GM12892 (cell line): ENCODE measurements around the gene CEP70.
"Not testable (repeated sequence)": the region's sequence is repeated elsewhere in the genome, so short reads cannot be mapped to it uniquely, and the experiment has no call there.

Experiments used
- DNase-seq: peaks from one replicate; pipeline ENCODE4 v3.0.0; 2011; ENCODE audit not compliant: insufficient read length
- FAIRE-seq: peaks from 2 replicates; lab custom pipeline; 2011; peaks lifted over from hg19 to GRCh38; lab: Jason Lieb, UNC
- POLR2A ChIP-seq: IDR thresholded peaks from 2 replicates; pipeline ENCODE4 v1.6.1; 2011; ENCODE audit warnings: low read depth, low read length, control low read depth
- POLR2AphosphoS5 ChIP-seq: IDR thresholded peaks from 2 replicates; pipeline ENCODE4 v1.6.1; 2011; ENCODE audit warnings: low read depth, low read length, control low read depth
- TAF1 ChIP-seq: IDR thresholded peaks from 2 replicates; pipeline ENCODE4 v1.6.1; 2011; ENCODE audit warnings: low read depth, mild to moderate bottlenecking, control low read depth, low read length, borderline replicate concordance

Gene CEP70

GRCh38 chr3:138578961-138579574, 15.0 kb downstream of the CEP70 start:
- FAIRE-seq (no peak), DNase-seq (no peak)
- TF ChIP-seq POLR2AphosphoS5, result no peak

- FAIRE-seq (no peak), DNase-seq (no peak)
- TF ChIP-seq POLR2AphosphoS5 (no peak), POLR2A (no peak), TAF1 (no peak)
Measured at GRCh38 chr3:138578141-138578540, 15.9 kb downstream of the CEP70 start.

- DNase-seq (no peak), FAIRE-seq (no peak)
- TF ChIP-seq POLR2AphosphoS5 (no peak), POLR2A (no peak), TAF1 (no peak)
Measured at GRCh38 chr3:138573138-138573537, 20.9 kb downstream of the CEP70 start.

GRCh38 chr3:138569624-138570023, 24.4 kb downstream of the CEP70 start:
- FAIRE-seq, DNase-seq: not testable (repeated sequence)

GRCh38 chr3:138569090-138569489, 25.0 kb downstream of the CEP70 start:
- DNase-seq (no peak), FAIRE-seq (no peak)
- TF ChIP-seq TAF1 (no peak), POLR2AphosphoS5 (no peak), POLR2A (no peak)

- DNase-seq (no peak), FAIRE-seq (no peak)
- TF ChIP-seq POLR2AphosphoS5, result no peak
- no peak for TF ChIP-seq TAF1
- no peak for TF ChIP-seq POLR2A
Measured at GRCh38 chr3:138567403-138567802, 26.7 kb downstream of the CEP70 start.

GRCh38 chr3:138566293-138566692, 27.8 kb downstream of the CEP70 start:
- FAIRE-seq, DNase-seq: not testable (repeated sequence)

GRCh38 chr3:138562902-138563301, 31.2 kb downstream of the CEP70 start:
- DNase-seq, FAIRE-seq: not testable (repeated sequence)

GRCh38 chr3:138560501-138560900, 33.6 kb downstream of the CEP70 start:
- FAIRE-seq, result no peak
- no peak for DNase-seq
- no peak for TF ChIP-seq POLR2AphosphoS5
- TF ChIP-seq TAF1, result no peak
- TF ChIP-seq POLR2A, result no peak

GRCh38 chr3:138559134-138559533, 34.9 kb downstream of the CEP70 start:
- no peak for DNase-seq
- no peak for TF ChIP-seq TAF1
- no peak for TF ChIP-seq POLR2AphosphoS5
- TF ChIP-seq POLR2A, result no peak
- FAIRE-seq, result no peak

GRCh38 chr3:138554775-138555174, 39.3 kb downstream of the CEP70 start:
- DNase-seq, FAIRE-seq: not testable (repeated sequence)

GRCh38 chr3:138550958-138551357, 43.1 kb downstream of the CEP70 start:
- FAIRE-seq, DNase-seq: not testable (repeated sequence)

GRCh38 chr3:138549179-138549977, 44.7 kb downstream of the CEP70 start:
- DNase-seq (no peak), FAIRE-seq (no peak)
- TF ChIP-seq POLR2AphosphoS5, result no peak
- no peak for TF ChIP-seq TAF1
- TF ChIP-seq POLR2A, result no peak
